ENCODE results near the gene TMTC2.

Gene TMTC2

DNA sequence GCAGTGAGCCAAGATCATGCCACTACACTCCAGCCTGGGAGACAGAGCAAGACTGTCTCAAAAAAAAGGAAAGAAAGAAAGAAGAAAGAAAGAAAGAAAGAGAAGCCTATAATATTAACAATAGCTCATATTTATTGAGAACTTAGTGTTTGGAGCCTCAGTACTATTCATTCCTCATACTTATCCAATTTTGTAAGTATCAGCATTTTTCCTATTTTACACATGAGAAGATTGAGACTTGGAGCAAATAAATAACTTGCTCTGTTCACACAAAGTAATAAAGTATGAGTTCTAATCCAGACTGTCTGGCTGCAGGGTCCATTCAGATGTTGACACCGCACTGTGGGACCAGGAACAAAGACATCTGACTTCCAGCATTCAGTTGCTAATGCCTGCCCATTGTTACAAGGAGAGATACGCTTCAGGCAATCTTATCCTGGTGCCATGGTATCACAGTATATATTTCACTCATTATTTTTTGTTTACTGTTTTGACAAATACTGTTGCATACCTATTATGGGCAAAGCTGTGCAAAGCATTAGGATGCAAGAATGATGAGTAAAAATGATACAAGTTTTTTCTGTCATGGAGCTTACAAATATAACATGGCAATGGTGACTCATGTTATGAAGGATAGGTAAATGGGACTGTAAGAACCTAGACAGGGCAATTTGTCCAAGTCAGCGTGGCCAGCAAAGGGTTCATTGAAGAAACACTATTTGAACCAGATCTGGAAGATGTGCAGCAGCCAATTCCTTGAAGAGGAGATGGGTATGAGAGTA is 21.4 kb upstream of the TMTC2 start:
- TF ChIP-seq GATA3 (IDR thresholded peaks at IDR 0.05; ENCODE audit: low read depth, low read length) (no peak), GATA2 (IDR thresholded peaks at IDR 0.05; ENCODE audit: low read depth, low read length) (no peak)

- no peak for TF ChIP-seq GATA3 (IDR thresholded peaks at IDR 0.05; ENCODE audit: low read depth, low read length)
- TF ChIP-seq GATA2 (IDR thresholded peaks at IDR 0.05; ENCODE audit: low read depth, low read length) = no peak
Measured at GRCh38 chr12:82666830-82667229, 19.9 kb upstream of the TMTC2 start.

DNA sequence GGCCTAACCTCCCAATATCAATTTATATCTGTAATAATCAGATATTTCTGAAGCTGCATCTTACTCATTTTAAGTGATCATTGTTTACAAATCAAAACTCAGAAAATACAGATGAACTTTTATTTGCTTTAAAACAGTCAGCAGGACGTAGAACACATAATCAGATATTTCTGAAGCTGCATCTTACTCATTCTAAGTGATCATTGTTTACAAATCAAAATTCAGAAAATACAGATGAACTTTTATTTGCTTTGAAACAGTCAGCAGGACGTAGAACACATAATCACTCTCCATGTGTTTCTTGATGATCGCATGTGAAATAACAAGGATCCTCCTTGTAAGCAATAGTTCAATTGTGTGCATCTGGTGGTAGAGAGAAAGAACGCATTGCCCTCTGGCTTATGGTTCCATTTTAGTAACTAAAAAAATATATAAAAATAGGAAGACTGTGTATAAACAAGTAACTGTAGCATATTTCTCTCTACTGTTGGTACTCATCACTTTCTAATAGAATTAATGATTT is 15.0 kb upstream of the TMTC2 start:
- TF ChIP-seq GATA3 (IDR thresholded peaks at IDR 0.05; ENCODE audit: low read depth, low read length) = no peak
- TF ChIP-seq GATA2 (IDR thresholded peaks at IDR 0.05; ENCODE audit: low read depth, low read length) = no peak

DNA sequence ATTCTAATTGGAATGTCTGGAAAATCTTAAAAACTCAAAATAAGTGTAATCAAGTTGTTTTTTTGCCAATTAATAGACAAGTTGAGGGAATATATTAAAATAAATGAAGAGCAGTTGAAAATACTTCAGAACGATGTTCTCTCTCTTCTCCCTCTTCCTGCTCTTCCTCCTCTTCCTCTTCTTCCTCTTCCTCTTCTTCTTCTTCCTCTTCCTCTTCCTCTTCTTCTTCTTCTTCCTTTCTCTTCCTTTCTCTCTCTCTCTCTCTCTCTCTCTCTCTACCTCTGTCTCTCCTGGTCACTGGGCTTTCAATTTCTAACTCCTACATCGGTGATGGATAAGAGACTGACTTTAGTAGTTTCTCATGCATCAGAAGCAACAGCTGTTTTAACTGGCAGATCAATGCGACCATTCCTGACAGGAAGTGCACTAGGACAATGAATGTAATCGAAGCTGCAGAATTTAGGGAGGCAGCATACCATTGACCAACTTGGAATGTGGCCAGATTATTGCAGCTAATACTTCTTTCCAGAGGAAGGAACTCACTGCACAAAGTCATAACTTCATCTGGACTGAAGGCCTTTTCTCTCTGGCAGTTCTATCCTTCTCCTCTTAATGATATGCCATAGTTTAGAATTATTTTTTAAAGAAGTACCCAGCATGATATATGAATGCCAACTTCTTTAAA is 13.8 kb upstream of the TMTC2 start:
- TF ChIP-seq GATA2 (IDR thresholded peaks at IDR 0.05; ENCODE audit: low read depth, low read length) (no peak), GATA3 (IDR thresholded peaks at IDR 0.05; ENCODE audit: low read depth, low read length) (no peak)

GRCh38 chr12:82673698-82674097 is 13.0 kb upstream of the TMTC2 start:
- TF ChIP-seq GATA3 (IDR thresholded peaks at IDR 0.05; ENCODE audit: low read depth, low read length) (no peak), GATA2 (IDR thresholded peaks at IDR 0.05; ENCODE audit: low read depth, low read length) (no peak)

DNA sequence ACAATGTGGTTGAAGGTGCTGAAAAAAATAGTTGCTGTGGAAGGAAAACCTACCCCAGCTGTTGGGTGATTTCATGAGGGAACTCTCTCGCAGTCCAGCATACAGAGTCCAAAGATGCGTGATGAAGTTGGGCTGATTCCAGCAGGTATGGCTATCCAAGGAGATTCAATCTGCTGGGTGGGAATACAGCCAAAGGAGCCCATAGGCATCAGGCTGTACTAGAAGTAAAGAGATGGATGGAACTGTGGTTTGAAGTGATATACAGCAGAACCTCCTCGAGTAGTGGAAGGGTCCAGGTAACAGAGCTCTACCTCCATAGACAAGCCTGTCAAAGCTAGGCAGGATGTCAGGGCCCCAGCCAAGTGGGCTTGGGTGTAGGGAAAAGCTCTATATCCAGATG is 11.5 kb upstream of the TMTC2 start:
- no peak for TF ChIP-seq GATA3 (IDR thresholded peaks at IDR 0.05; ENCODE audit: low read depth, low read length)
- TF ChIP-seq GATA2 (IDR thresholded peaks at IDR 0.05; ENCODE audit: low read depth, low read length) = no peak

GRCh38 chr12:82682326-82682725 is 4.4 kb upstream of the TMTC2 start:
- TF ChIP-seq GATA2 (IDR thresholded peaks at IDR 0.05; ENCODE audit: low read depth, low read length) = no peak
- TF ChIP-seq GATA3 (IDR thresholded peaks at IDR 0.05; ENCODE audit: low read depth, low read length) = no peak

GRCh38 chr12:82682851-82683261 is 3.9 kb upstream of the TMTC2 start:
- TF ChIP-seq GATA2 (IDR thresholded peaks at IDR 0.05; ENCODE audit: low read depth, low read length) (no peak), GATA3 (IDR thresholded peaks at IDR 0.05; ENCODE audit: low read depth, low read length) (no peak)

- TF ChIP-seq GATA3 (IDR thresholded peaks at IDR 0.05; ENCODE audit: low read depth, low read length) (no peak), GATA2 (IDR thresholded peaks at IDR 0.05; ENCODE audit: low read depth, low read length) (no peak)
Measured at GRCh38 chr12:82685790-82686167, 927 bp upstream of the TMTC2 start.

DNA sequence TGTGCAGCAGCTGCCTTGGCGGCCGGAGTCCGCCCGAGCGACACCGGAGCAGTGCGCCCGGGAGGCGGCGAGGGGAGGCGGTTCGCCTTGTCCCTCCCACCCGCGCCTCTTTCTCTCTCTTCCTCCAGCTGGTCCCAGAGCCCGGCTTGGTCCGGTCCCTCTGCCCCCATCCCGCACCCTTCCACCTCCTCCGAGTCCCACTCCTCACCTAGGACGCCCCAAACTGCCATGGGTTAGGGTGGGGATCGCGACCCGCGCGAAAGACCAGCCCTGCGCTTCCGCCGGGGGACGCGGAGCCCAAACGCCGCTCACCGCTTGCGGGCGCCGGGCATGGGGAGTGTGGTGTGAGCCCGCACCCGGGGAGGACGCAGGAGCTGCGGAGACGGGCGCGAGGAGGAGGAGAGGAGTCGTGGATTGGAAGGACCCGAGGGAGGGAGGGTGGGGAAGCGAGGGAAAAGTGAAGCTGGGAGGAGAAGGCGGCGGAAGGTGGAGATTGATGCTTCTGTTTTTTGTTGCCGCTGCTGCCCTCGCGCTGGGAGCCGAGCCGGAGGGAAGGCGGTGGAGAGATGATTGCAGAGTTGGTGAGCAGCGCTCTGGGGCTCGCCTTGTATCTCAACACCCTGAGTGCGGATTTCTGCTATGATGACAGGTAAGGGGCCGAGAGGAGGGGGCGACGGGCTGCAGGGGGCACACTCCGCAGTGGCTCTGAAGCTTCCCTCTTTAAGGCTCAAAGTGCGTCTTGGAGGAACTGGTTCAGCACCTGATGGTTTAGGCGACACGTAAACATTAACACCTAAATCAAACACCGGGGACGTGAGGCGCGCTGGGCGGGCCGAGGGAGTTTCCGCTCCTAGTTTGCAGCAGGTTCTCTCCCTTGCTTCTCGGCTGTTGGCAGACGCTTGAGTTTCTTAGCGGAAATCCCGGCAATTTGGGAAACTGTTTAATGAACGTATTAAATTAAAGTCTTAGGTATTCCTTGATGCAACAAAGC is 610 bp downstream of the TMTC2 start:
- TF ChIP-seq GATA3 (IDR thresholded peaks at IDR 0.05; ENCODE audit: low read depth, low read length) (no peak), GATA2 (IDR thresholded peaks at IDR 0.05; ENCODE audit: low read depth, low read length) (no peak)

GRCh38 chr12:82688035-82688501 is 1.4 kb downstream of the TMTC2 start:
- TF ChIP-seq GATA2 (IDR thresholded peaks at IDR 0.05; ENCODE audit: low read depth, low read length) (no peak), GATA3 (IDR thresholded peaks at IDR 0.05; ENCODE audit: low read depth, low read length) (no peak)

GRCh38 chr12:82688596-82688995 is 1.9 kb downstream of the TMTC2 start:
- TF ChIP-seq GATA3 (IDR thresholded peaks at IDR 0.05; ENCODE audit: low read depth, low read length) = no peak
- no peak for TF ChIP-seq GATA2 (IDR thresholded peaks at IDR 0.05; ENCODE audit: low read depth, low read length)

DNA sequence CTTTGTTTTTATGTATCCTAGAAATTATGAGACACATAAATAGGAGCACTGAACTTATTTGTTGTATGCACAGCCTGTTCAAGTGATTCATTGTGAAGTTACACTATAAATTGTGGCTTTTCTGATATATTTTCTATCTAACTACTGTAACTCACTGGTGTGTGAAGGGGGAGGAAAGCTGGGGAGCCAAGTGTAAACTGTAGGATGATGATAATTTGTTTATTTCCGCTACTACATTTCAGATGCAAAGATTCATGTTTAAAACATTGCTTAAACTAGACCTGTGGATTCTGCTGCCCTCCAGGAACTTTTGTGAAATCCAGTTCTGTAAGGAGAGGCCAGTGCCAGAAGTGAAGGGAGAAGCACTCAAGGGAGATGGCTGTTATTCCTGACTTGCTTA is 3.3 kb downstream of the TMTC2 start:
- no peak for TF ChIP-seq GATA2 (IDR thresholded peaks at IDR 0.05; ENCODE audit: low read depth, low read length)
- TF ChIP-seq GATA3 (IDR thresholded peaks at IDR 0.05; ENCODE audit: low read depth, low read length) = no peak

DNA sequence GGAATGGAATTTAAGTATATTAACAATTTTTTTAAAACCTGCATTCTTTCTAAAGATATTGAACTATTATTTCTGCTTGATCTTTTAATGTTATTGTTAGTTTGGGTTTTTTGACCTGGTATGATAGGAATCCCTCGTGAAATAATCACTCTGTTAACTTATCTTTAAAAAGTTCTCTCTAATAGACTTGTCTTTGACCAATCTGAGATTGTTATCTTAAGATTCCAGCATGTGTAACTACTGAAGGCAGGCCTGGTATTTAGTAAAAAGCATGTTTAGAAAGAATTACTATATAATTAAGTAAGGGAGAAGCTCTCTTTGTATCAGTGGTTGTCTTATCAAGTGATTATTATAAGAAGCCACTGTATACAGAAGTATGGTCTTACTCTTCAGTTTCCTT is 4.8 kb downstream of the TMTC2 start:
- peak; percentile 53 for TF ChIP-seq GATA3 (IDR thresholded peaks at IDR 0.05; ENCODE audit: low read depth, low read length)
- TF ChIP-seq GATA2 (IDR thresholded peaks at IDR 0.05; ENCODE audit: low read depth, low read length) = no peak
